DOHH2 (cell line): ENCODE measurements around the gene REG1B.

ENCODE experiments used
- EZH2phosphoT487 ChIP-seq: fragments of 200-600 bp; sonication (generic); IDR thresholded peaks from 2 replicates; pipeline ENCODE4 v1.6.1; 2017; ENCODE audit warnings: borderline replicate concordance, mild to moderate bottlenecking, antibody characterized with exemption, low read length, moderate library complexity, mixed read lengths
- TF ChIP-seq, protein P1 (sequence below): fragments of 200-600 bp; sonication (generic); IDR thresholded peaks from one replicate; pipeline ENCODE4 v1.5.1; 2014; ENCODE audit warnings: antibody characterized with exemption, mild to moderate bottlenecking, low read depth, low read length; ENCODE audit not compliant: poor library complexity, severe bottlenecking

DNA sequence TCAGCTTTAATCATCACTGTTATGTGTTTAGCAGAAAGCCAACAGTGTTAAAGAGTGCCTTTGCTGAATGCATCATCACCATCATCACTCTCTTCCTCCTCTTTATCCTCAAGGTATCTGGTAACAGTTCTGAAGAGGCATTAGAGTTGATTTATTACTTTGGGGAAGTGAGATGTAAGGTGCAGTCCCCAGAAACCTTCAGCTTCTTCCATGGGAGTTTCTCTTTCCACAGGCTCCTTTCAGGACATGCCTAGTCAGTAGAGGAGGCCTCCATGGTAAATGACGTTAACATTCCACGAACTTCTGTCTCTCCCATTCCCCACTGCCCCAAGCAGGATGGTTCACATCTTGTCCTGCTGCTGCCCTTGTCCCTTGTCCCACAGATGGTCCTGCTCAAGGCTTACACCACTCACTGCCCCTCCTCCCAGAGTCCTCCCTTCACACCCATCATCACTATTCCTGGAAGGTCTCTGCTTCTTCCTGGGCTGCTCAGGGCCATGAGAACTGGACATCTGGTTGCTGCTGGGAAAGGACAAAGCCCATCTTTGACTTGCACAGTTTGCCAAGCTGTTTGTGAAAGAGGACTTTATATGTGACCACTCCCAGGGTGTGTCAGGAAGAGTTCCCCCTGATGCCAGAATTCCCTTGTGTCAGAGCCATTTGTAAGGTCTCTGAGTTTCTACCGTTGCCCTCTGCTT lies 27.2 kb upstream of the REG1B start:
- TF ChIP-seq, protein P1, sequence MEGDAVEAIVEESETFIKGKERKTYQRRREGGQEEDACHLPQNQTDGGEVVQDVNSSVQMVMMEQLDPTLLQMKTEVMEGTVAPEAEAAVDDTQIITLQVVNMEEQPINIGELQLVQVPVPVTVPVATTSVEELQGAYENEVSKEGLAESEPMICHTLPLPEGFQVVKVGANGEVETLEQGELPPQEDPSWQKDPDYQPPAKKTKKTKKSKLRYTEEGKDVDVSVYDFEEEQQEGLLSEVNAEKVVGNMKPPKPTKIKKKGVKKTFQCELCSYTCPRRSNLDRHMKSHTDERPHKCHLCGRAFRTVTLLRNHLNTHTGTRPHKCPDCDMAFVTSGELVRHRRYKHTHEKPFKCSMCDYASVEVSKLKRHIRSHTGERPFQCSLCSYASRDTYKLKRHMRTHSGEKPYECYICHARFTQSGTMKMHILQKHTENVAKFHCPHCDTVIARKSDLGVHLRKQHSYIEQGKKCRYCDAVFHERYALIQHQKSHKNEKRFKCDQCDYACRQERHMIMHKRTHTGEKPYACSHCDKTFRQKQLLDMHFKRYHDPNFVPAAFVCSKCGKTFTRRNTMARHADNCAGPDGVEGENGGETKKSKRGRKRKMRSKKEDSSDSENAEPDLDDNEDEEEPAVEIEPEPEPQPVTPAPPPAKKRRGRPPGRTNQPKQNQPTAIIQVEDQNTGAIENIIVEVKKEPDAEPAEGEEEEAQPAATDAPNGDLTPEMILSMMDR, result no peak
- no peak for TF ChIP-seq EZH2phosphoT487
